HepG2 (cell line): ENCODE measurements around the gene TANGO2. TPM values are rescaled to one million over a fixed set of nuclear protein-coding genes. Genes with fewer than 3 reads are reported as not detected.

Experiments
- ATAC-seq: fragments of 200-7000 bp; cut with Tn5 transposase; 3 replicates; pipeline ENCODE4 v1.9.1; 2020; ENCODE audit warnings: mild to moderate bottlenecking, moderate library complexity
- BruUV-seq: library from RNA; stranded (reverse); fragments of 400-500 nt; replicated peaks from 2 replicates; lab custom pipeline; 2021; lab: Mats Ljungman, UMichigan
- CTCF ChIA-PET: fragments of 300-600 bp; formaldehyde crosslinking; extraction: SDS; loops from one replicate; lab custom pipeline; 2021; ENCODE audit warnings: low total read pairs, inconsistent platforms, low intra/inter-chr PET ratio; lab: Yijun Ruan, JAX
- POLR2A ChIA-PET: fragments of 350-600 bp; sonication (Branson Sonifier 250); formaldehyde crosslinking; loops from one replicate; lab custom pipeline; 2020; ENCODE audit warnings: antibody characterized with exemption, inconsistent platforms; lab: Yijun Ruan, JAX
- DNase-seq: peaks from one replicate; pipeline ENCODE4 v3.0.0-alpha.2; 2015; ENCODE audit warnings: low spot score
- FAIRE-seq: peaks from 3 replicates; lab custom pipeline; 2011; peaks lifted over from hg19 to GRCh38; lab: Jason Lieb, UNC
- H2AFZ ChIP-seq: one replicate; pipeline ENCODE4 v1.6.1; 2011; ENCODE audit warnings: low read length, inconsistent platforms
- H3K27ac ChIP-seq: fragments of 300-600 bp; 3 replicates; pipeline ENCODE4 v1.8.0; 2011; ENCODE audit warnings: mixed run types, mild to moderate bottlenecking, mixed read lengths, low read length, inconsistent platforms; ENCODE audit not compliant: insufficient read depth; ENCODE audit errors: extremely low read length
- H3K27me3 ChIP-seq, 2 experiments: fragments of 200-600 bp in 1 of 2; 2 replicates in 1 of 2; 3 replicates in 1 of 2; pipeline versions ENCODE4 v1.6.0 to v1.8.0; 2011; ENCODE audit warnings: low read length in 2 of 2, mild to moderate bottlenecking in 2 of 2, moderate library complexity in 2 of 2, inconsistent platforms in 1 of 2; ENCODE audit not compliant: insufficient read depth in 2 of 2, control insufficient read depth in 1 of 2
- H3K36me3 ChIP-seq, 2 experiments: fragments of 200-600 bp in 1 of 2; replicated peaks in 1 of 2; 2 replicates in 1 of 2; 3 replicates in 1 of 2; pipeline versions ENCODE4 v1.5.1 to v1.8.0; 2011; ENCODE audit warnings: low read length in 2 of 2, inconsistent platforms in 1 of 2; ENCODE audit not compliant: insufficient read depth in 2 of 2, control insufficient read depth in 1 of 2
- H3K4me1 ChIP-seq: 2 replicates; pipeline ENCODE4 v1.5.1; 2012; ENCODE audit warnings: low read length, inconsistent platforms; ENCODE audit not compliant: insufficient read depth
- H3K4me2 ChIP-seq: 2 replicates; pipeline ENCODE4 v1.6.0; 2011; ENCODE audit warnings: low read depth, low read length, inconsistent platforms
- H3K4me3 ChIP-seq, 3 experiments: fragments of 200-600 bp in 1 of 3; sonication (generic), shearing (Covaris generic) in 1 of 3; replicated peaks in 1 of 3; 2 replicates each; pipeline ENCODE4 v1.5.1; 2011 to 2016; ENCODE audit warnings: low read length in 3 of 3, inconsistent platforms in 2 of 3, low read depth in 2 of 3, mild to moderate bottlenecking in 2 of 3, control low read depth in 1 of 3, mixed read lengths in 1 of 3; ENCODE audit not compliant: insufficient read depth in 1 of 3
- H3K79me2 ChIP-seq: one replicate; pipeline ENCODE4 v1.6.1; 2011; ENCODE audit warnings: low read length, inconsistent platforms; ENCODE audit not compliant: insufficient read depth
- H3K9ac ChIP-seq: 2 replicates; pipeline ENCODE4 v1.6.0; 2011; ENCODE audit warnings: mild to moderate bottlenecking, low read depth, low read length, inconsistent platforms; ENCODE audit not compliant: insufficient read depth
- H3K9me3 ChIP-seq: 2 replicates; pipeline ENCODE4 v1.5.1; 2012; ENCODE audit warnings: mild to moderate bottlenecking, low read length
- H4K20me1 ChIP-seq: 2 replicates; pipeline ENCODE4 v1.6.0; 2011; ENCODE audit warnings: inconsistent platforms, mild to moderate bottlenecking, low read length, moderate library complexity; ENCODE audit not compliant: insufficient read depth
- HINFP ChIP-seq: sonication (generic); formaldehyde crosslinking; IDR thresholded peaks from 2 replicates; pipeline ENCODE4 v1.4.0; 2020; ENCODE audit warnings: low read depth, mild to moderate bottlenecking, missing genetic modification reagents
- HNRNPH1 ChIP-seq: fragments of 200-400 bp; formaldehyde crosslinking; optimal IDR thresholded peaks from 2 replicates; pipeline ENCODE3; 2017; ENCODE audit warnings: mild to moderate bottlenecking, low read depth, low read length
- MAX ChIP-seq: IDR thresholded peaks from 2 replicates; pipeline ENCODE4 v1.6.1; 2012; ENCODE audit warnings: inconsistent platforms
- MYC ChIP-seq: sonication (generic); formaldehyde crosslinking; IDR thresholded peaks from 2 replicates; pipeline ENCODE4 v1.9.0; 2021; ENCODE audit warnings: missing genetic modification reagents, borderline replicate concordance
- NCOR1 ChIP-seq: fragments of 200-600 bp; sonication (generic); IDR thresholded peaks from 2 replicates; pipeline ENCODE4 v1.7.0; 2017; ENCODE audit warnings: antibody characterized with exemption, low read length, borderline replicate concordance
- RXRB ChIP-seq: IDR thresholded peaks from 2 replicates; pipeline ENCODE4 v1.6.1; 2016; ENCODE audit warnings: borderline replicate concordance, missing genetic modification reagents, missing compliant biosample characterization
- SKIL ChIP-seq: sonication (generic); formaldehyde crosslinking; IDR thresholded peaks from 2 replicates; pipeline ENCODE4 v1.8.0; 2022; ENCODE audit warnings: missing genetic modification reagents, mild to moderate bottlenecking, moderate library complexity, borderline replicate concordance
- SNAI1 ChIP-seq: sonication (generic); formaldehyde crosslinking; IDR thresholded peaks from 2 replicates; pipeline ENCODE4 v1.5.0; 2020; ENCODE audit warnings: mild to moderate bottlenecking, missing genetic modification reagents, borderline replicate concordance
- SSRP1 ChIP-seq: IDR thresholded peaks from 2 replicates; pipeline ENCODE4 v1.6.1; 2016; ENCODE audit warnings: control low read depth
- U2AF2 ChIP-seq: fragments of 200-400 bp; formaldehyde crosslinking; IDR thresholded peaks from 2 replicates; pipeline ENCODE4 v1.6.1; 2017; ENCODE audit warnings: low read depth, mild to moderate bottlenecking, low read length
- ZNF232 ChIP-seq: sonication (generic); formaldehyde crosslinking; IDR thresholded peaks from 2 replicates; pipeline ENCODE4 v1.4.0; 2020; ENCODE audit warnings: missing genetic modification reagents, borderline replicate concordance
- ZNF577 ChIP-seq: sonication (generic); formaldehyde crosslinking; IDR thresholded peaks from 2 replicates; pipeline ENCODE4 v1.4.0; 2020; ENCODE audit warnings: mild to moderate bottlenecking, low read depth, missing genetic modification reagents, borderline replicate concordance
- ZNF652 ChIP-seq: IDR thresholded peaks from 2 replicates; pipeline ENCODE4 v1.6.1; 2016; ENCODE audit warnings: low read depth, borderline replicate concordance
- ZNF670 ChIP-seq: sonication (generic); formaldehyde crosslinking; IDR thresholded peaks from 2 replicates; pipeline ENCODE4 v1.8.0; 2022; ENCODE audit warnings: mild to moderate bottlenecking, missing genetic modification reagents, borderline replicate concordance
- ZNF773 ChIP-seq: sonication (generic); formaldehyde crosslinking; IDR thresholded peaks from 2 replicates; pipeline ENCODE4 v1.4.0; 2020; ENCODE audit warnings: missing genetic modification reagents, borderline replicate concordance
- WGBS: methylation state at CpG from one replicate; pipeline ENCODE4 v1.1.6; 2017; ENCODE audit warnings: low lambda C conversion rate; 5-methylcytosine and 5-hydroxymethylcytosine counted together
- in situ Hi-C: cut with HindIII; loops from 2 replicates; pipeline ENCODE4 v1.10.0; 2017; ENCODE audit warnings: low pct_unique_long_range_greater_than_20kb; ENCODE audit not compliant: extremely low pct_ligation_motif_present
- intact Hi-C: fragments of 100-400 bp; cut with micrococcal nuclease; formaldehyde crosslinking; loops from one replicate; pipeline ENCODE4 v1.10.0; 2022; ENCODE audit not compliant: unreplicated experiment
- polyA plus RNA-seq, 8 experiments: library from polyadenylated mRNA; depleted of rRNA in 3 of 8; stranded (reverse) in 7 of 8; unstranded in 1 of 8; fragments of >200 nt; fragmentation: Illumina TruSeq in 4 of 8; extraction: Trizol in 4 of 8; gene quantifications; 2 replicates each; pipeline versions ENCODE4 v1.2.1 to v1.2.3, GENCODE V29; 2011 to 2016; ENCODE audit warnings: low read depth in 4 of 8, missing spikeins in 1 of 8, mixed read lengths in 1 of 8; ENCODE audit not compliant: insufficient read depth in 1 of 8
- total RNA-seq, 5 experiments: library from RNA; depleted of rRNA; stranded (reverse); fragments of >200 nt; fragmentation: Illumina TruSeq; extraction: Trizol; gene quantifications; 2 replicates each; pipeline ENCODE4 v1.2.3, GENCODE V29; 2016; ENCODE audit warnings: low read depth in 1 of 5

Gene TANGO2
- total and polyA plus RNA-seq, 2 of the 13 experiments (the other 11 are each of a cell fraction or from before 2014, with no cell fraction given): 12.9 to 14.8 TPM

- no peak for TF ChIP-seq SNAI1
- no peak for TF ChIP-seq ZNF652 (CRISPR knock-in tag)
- TF ChIP-seq U2AF2: no peak
- no peak for TF ChIP-seq HNRNPH1
- TF ChIP-seq ZNF773 (CRISPR knock-in tag): no peak
- TF ChIP-seq ZNF232 (CRISPR knock-in tag): no peak
- no peak for TF ChIP-seq SKIL (CRISPR knock-in tag)
- TF ChIP-seq MYC (CRISPR knock-in tag): no peak
- no peak for TF ChIP-seq SSRP1 (CRISPR knock-in tag)
- no peak for TF ChIP-seq ZNF577 (CRISPR knock-in tag)
- no peak for TF ChIP-seq NCOR1
- no peak for TF ChIP-seq HINFP (CRISPR knock-in tag)
- TF ChIP-seq ZNF670: no peak
- TF ChIP-seq MAX: no peak
- TF ChIP-seq RXRB (CRISPR knock-in tag): no peak
- Histone ChIP-seq H3K36me3 (no peaks in the 10 kb centered on the region; a peak in 1 of 5 replicates), H2AFZ (no peak overlapping the region), H4K20me1 (no peaks in the 10 kb centered on the region), H3K9ac (no peak overlapping the region), H3K27me3 (0 out of 5 replicates have a peak, but pooled peaks cover 0 to 1% of the 10 kb centered on the region in 2 experiments), H3K9me3 (no peaks in the 10 kb centered on the region), H3K79me2 (no peaks in the 10 kb centered on the region), H3K4me2 (no peak overlapping the region), H3K4me1 (peaks cover 6% of the 10 kb centered on the region), H3K27ac (no peak overlapping the region), H3K4me3 (no peak overlapping the region)
- in situ Hi-C loops (no loop called here), intact Hi-C loops (no loop called here)
- WGBS: 98% methylated on average over 7 of the region's 7 CpGs
- BruUV-seq: no TSS peak
- ATAC-seq (no peak), FAIRE-seq (no peak), DNase-seq (no peak)
- POLR2A ChIA-PET: no interaction called here
- CTCF ChIA-PET: no interaction called here
These were observed 27.0 kb upstream of the TANGO2 start for GRCh38 chr22:19993926-19994325.
